HTR-8/SVneo (cell line): ENCODE measurements around the gene DCTN2.
"Not testable (repeated sequence)": the region's sequence is repeated elsewhere in the genome, so short reads cannot be mapped to it uniquely, and the experiment has no call there.

Experiments
- DNase-seq: peaks from one replicate; pipeline ENCODE4 v3.0.0; 2011; ENCODE audit warnings: low spot score, mixed read lengths; ENCODE audit not compliant: insufficient read length
- FAIRE-seq: peaks from 2 replicates; lab custom pipeline; 2011; peaks lifted over from hg19 to GRCh38; lab: Jason Lieb, UNC

Gene DCTN2

DNA sequence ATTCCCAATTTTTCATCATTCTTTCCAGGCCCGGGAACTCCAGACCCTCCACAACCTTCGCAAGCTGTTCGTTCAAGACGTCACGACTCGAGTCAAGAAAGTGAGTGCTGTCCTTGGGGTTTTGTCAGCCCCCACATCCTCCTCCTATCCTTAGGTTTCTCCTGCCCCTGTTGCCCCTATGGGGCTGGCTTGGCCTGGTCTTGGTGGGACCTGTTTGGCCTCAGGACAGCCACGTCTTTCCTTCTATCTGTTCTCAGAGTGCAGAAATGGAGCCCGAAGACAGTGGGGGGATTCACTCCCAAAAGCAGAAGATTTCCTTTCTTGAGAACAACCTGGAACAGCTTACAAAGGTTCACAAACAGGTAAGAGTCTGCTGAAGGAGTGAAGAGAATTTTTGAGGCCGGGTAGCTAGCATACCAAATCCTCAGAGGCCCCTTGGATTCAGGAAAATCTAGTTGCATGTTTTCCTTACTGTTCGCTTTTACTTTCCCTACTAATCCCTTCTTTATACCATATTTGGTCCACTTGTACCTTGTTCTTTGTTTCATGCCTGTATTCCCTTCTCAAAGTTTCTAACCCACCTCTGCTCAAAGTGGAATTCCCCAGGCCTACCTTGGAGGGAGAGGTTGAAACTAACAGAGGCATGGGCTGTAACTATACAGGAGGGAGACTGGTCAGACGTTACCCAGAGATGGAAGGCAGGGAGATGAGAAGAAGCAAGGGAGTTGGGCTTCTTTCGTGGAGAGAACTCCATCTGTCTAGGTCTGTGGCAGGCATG lies 31.2 kb upstream of the DCTN2 start:
- FAIRE-seq (no peak), DNase-seq (no peak)

DNA sequence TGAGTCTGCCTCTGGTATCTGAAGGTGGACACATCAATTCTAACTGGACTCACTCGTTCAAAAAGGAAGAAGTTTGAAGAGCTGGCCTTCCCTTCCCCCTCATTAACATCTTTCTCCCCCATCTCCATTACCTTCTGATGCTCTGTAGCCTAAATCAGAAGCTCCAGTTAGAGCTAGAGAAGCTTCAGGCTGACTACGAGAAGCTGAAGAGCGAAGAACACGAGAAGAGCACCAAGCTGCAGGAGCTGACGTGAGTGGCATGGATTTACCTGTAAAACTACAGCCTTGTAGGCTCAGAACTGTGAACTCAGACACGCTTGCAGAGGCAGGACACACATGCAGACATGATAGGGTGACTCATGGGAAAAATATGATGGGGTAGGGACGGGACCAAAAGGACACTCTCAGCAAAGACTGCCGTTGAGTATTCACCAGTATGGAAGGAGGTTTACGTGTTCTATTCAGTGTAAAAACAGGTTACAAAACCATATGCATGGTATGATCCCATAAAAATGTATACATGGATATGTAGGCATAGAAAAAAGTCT lies 29.7 kb upstream of the DCTN2 start:
- no peak for DNase-seq
- FAIRE-seq, result no peak

DNA sequence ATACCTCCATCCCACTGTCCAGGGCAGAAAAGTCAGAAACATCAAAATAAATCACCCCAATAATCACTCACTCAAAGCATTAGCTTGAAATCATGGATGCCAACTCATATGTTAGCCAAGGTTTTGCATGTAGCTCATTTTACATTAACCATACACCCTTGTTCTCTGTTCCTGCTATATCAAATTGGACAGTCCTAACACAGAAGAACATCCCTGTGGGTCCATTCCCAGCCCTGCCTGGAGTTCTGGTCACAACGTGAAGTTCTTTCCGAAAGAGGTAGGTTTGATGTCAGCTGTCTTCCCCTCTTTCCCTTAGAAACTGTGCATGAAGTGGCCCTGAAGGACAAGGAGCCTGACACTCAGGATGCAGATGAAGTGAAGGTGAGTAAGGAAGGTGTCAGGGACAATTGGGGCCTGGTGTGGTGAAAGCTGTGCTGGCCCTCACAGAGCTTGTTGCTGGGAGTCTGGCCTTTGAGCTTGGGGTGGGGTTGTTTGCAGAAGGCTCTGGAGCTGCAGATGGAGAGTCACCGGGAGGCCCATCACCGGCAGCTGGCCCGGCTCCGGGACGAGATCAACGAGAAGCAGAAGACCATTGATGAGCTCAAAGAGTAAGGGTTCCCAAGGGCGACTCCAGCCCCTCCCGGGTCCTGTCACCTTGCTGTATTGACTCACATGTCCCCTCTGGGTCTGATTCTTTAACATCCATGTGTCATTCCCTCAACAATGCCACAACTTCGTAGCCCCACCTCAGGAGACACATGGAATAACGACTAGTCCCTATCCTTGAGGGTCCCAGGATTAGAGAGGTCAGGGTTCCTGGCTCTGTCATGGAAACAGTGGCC lies 29.0 kb upstream of the DCTN2 start:
- DNase-seq (no peak), FAIRE-seq (no peak)

DNA sequence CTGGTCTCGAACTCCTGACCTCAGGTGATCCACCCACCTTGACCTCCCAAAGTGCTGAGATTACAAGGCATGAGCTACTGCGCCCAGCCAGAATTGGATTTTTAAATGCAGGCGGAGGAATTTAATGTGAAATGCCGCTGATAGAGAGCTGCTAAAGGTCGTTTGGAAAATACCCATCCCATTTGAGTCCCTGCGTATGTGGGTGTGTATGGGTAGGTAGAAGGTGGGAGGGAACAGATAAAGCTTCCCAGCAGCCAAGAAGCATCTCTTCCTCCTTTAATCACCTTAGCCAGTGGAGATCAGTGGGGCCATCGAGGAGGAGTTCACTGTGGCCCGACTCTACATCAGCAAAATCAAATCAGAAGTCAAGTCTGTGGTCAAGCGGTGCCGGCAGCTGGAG lies 27.8 kb upstream of the DCTN2 start:
- FAIRE-seq (no peak), DNase-seq (no peak)

DNA sequence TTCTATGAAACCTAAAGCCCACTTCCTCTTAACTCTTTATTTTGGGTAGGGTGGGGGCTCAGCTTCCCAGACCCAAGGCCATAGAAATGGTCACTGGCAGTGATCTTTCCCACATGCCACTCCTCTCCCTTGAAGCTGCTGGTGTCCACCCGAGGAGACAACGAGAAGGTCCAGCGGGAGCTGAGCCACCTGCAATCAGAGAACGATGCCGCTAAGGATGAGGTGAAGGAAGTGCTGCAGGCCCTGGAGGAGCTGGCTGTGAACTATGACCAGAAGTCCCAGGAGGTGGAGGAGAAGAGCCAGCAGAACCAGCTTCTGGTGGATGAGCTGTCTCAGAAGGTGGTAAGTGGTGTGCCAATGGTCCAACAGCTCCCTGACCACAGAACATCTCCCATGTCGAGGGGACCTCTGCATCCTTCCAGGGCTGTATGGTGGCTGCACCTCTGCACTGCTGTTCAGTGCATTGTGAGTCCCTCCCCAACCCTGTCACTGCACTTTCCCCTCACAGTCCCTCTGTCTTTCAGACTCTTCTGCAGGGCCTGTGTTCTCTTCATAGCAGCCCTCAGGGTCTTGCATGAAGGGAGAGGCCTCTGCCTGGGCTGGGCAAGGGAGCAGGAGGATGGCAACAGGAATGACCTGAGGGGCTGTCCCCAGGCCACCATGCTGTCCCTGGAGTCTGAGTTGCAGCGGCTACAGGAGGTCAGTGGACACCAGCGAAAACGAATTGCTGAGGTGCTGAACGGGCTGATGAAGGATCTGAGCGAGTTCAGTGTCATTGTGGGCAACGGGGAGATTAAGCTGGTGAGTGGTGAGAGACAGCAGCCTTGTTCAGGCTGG lies 25.2 kb upstream of the DCTN2 start:
- no peak for FAIRE-seq
- no peak for DNase-seq

DNA sequence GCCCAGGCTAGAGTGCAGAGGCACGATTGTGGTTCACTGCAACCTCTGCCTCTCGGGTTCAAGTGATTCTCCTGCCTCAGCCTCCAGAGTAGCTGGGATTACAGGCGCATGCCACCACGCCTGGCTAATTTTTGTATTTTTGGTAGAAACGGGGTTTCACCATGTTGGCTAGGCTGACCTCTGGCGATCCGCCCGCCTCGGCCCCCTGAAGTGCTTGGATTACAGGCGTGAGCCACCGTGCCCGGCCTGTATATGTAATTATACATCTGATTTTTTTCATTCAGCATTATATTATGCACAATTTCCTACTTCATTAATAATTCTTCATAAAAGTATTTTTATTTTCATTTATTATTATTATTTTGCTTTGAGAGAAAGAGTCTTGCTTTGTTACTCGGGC lies 23.4 kb upstream of the DCTN2 start:
- not testable (repeated sequence) for FAIRE-seq, DNase-seq

DNA sequence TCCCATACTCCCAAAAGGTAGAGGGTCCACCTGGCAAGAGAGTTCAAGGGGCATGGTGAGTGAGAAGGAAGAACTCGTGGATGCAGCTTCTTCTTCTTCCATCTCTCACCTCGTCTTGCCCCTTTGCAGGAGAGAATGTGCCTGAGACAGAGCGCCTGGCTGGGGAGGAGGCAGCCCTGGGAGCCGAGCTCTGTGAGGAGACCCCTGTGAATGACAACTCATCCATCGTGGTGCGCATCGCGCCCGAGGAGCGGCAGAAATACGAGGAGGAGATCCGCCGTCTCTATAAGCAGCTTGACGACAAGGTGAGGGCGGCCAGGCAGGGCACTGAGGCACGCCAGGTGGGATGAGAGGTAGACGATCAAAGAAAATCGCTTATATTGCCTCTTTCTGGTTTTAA lies 22.9 kb upstream of the DCTN2 start:
- no peak for DNase-seq
- no peak for FAIRE-seq

DNA sequence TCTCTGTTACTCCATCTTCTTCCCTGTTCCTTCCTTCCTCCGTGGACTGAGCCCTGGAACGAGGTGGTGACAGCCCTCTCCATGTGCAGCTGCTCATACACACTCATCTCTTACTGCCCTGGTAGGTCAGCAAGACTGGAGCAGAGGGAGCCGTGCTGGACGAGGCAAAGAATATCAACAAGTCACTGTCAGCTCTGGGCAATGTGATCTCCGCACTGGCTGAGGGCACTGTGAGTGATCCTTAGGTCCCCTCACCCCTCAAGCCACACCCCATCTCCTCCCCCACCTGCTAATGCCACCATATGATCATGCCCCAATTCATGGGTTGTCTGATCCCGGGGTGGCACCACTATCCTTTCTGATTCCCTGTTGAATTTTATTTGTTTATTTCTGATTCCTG lies 21.8 kb upstream of the DCTN2 start:
- DNase-seq (no peak), FAIRE-seq (no peak)

DNA sequence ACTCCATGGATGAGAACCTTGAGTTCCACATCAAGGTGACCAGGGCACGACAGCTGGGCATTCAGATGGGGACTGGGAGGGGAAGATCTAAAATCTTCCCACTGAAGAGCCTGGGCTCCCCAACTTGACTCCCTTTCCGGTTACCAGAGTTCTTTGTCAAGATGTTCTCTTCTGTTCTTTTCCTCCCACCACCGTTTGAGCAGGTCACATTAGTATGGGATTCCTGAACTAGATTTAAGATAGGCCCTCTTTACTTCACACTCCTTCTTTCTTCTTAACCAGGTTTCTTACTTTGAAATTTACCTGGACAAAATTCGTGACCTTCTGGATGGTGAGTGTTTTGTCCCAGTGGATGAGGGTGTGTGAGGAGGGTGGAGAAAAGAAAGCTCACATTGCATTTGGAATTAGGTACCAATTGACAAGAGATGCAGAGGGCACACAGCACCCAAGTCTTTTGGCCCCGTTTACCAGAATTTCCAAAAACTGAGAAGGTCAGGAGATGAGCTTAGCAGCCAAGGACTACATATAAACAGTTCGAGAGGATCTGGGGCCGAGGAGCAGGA lies 17.3 kb upstream of the DCTN2 start:
- DNase-seq, result no peak
- no peak for FAIRE-seq

DNA sequence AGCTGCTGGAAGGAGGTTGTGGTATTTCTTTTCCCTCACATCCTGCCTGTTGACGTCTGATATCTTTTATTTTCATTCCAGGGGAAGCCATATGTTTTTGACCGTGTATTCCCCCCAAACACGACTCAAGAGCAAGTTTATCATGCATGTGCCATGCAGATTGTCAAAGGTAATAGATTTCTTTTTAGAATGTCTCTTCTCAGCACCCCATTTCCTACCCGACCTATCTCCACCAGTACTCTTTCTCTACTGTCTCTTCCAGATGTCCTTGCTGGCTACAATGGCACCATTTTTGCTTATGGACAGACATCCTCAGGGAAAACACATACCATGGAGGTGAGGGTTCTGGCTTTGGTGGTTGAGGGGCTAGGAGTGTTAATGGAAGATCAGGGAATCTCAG lies 16.4 kb upstream of the DCTN2 start:
- FAIRE-seq, result no peak
- no peak for DNase-seq

DNA sequence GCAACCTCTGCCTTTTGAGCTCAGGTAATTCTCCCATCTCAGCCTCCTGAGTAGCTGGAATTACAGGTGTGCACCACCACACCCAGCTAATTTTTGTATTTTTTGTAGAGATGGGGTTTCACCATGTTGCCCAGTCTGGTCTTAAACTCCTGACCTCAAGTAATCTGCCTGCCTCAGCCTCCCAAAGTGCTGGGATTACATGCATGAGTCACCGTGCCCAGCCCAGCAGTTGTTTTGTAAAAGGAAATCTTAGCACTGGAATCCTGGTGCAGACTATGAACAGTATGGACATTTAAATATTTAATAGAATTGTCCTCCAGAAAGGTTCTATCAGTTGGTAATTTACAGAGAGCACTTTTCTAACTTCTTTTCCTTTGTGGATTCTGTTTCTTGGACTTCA lies 14.1 kb upstream of the DCTN2 start:
- not testable (repeated sequence) for FAIRE-seq, DNase-seq

DNA sequence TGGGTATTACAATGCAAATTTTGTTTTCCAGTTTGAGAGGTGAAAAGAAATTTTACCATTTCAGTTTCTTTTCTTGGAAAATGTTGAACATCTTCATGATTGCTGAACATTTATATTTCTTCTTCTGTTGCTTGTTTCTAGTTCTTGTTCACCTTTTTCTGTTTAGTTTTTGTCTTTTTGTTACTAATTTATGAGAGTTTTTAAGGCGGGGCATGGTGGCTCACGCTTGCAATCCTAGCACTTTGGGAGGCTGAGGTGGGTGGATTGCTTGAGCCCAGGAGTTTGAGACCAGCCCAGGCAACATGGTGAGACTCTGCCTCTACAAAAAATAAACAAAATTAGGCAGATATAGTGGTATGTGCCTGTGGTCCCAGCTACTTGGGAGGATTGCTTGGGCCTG lies 13.5 kb upstream of the DCTN2 start:
- FAIRE-seq (no peak), DNase-seq (no peak)

DNA sequence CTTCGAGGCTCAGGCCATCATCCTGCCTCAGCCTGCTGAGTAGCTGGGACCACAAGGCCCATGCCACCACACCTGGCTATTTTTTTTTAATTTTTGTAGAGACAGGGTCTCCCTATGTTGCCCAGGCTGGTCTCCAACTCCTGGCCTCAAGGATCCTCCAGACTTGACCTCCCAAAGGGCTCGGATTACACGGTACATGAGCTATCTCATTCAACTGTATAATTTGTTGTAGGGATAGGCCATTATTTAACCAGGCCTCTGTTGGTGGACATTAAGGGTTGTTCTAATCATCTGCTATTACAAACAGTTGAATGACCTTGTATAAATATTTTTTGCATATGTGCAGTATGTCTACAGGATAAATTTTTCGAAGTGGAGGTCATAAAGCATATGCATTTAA lies 11.9 kb upstream of the DCTN2 start:
- no peak for FAIRE-seq
- DNase-seq, result no peak

DNA sequence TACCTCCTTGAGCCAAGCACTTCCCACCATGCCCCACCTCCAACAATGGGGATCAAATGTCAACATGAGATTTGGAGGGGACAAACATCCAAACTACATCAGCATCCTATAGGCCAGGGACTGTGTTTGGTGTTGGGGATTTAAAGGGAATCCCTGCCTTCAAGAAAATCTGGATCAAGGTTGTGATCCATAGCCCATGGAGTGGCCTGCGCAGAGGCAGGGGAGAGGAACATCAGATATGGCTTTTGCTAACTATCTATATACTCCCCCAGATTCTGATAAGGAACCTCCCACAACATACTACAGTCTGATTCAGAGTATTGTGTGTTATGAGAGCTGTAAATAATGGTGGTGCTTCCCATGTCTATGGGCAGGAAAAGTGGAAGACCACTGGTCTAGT lies 7.9 kb upstream of the DCTN2 start:
- FAIRE-seq, result no peak

DNA sequence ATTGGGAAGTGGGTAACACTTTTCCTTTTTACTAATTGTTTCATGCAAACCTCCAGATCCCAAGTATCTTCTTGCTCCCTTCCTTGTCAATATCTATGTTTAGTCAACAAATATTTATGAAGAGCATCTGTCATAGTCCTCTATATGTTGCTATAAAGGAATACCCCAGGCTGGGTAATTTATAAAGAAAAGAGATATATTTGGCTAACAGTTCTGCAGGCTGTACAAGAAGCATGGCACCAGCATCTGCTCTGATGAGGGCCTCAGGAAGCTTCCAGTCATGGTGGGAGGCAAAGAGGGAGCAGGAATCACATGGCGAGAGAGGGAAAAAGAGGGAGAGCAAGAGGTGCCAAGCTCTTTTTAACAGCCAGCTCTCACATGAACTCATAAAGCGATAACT lies 7.5 kb upstream of the DCTN2 start:
- DNase-seq, result no peak
- FAIRE-seq, result no peak

More for the DNA sequence above, 7.9 kb upstream of the DCTN2 start:
- DNase-seq, result no peak

DNA sequence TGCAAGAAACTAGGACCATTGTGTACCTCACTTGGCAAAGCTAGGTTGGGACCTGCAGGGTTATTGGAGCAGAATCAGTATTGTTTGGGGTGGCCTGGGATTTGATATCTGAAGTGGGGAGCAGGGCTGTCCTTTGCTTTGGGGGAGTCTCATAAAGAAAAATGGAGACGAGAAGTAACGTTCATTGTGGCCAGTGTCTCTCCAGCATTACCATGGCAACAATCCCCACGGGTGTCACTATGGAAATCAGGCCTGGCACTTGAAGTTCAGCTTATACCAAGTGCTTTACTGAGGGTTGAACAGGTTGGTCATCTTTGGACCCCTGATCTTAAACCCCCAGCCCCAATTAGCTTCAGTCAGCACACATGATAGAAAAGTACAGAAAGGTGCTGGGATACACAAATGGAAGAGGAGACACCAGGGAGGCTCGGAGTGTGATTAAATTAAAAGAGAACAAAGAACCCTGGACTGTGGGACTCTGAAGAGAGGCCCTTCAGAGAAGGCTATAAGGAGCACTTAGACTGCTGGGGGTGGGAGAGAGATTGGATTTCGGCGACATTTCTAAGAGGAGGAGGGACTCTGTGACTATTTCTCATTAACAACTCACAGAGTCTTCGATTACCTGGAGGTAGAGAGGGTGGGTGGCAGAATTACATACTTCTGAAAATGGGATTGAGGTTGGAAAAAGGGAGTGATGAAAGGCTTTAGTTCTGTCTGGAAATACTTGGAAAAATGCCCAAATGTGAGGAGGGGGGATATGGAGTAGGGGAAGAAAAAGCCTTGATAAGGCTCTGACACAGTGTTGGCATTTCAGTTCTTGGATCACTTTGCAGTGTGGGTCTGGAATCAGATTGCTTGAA lies 6.6 kb upstream of the DCTN2 start:
- FAIRE-seq (no peak), DNase-seq (no peak)

DNA sequence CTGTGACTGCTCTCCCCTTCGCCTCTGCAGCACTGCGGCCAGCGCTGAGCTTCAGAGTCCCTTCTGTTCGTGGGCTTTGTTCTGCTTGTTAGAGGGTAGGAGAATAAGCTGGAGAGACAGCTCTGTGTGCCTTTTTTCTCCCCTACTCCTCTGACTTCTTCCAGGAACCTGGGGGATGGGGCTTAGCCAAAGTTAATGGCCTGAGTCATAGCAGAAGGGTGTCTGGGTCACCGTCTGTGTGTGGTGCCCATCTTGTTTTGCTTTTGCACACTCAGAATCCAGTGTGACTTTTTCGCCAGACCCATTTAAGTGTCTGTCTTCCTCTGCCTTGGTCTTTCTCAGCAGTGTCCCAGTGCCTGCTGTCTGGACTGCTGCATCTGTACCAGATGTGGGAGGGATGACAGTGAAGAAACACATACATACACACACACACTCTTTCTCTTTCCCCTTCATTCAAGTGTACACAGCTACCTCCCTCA lies 5.9 kb upstream of the DCTN2 start:
- FAIRE-seq (no peak), DNase-seq (no peak)

DNA sequence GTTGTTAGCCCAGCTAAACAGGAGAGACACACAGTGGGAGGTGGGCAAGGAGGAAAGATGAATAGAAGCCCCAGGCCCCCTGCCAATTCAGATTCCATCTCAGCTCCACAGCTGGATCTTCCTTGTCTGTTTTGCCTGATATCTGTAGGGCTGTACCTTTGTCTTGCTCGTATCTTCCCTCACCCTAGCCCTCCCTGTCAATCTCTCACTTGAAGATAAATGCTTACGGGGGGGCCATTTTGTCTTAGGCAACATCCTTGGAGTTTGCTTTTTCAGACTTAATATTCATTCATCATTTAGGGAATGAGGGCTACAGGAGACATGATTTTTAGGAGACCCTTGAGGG lies 5.3 kb upstream of the DCTN2 start:
- FAIRE-seq (no peak), DNase-seq (no peak)

DNA sequence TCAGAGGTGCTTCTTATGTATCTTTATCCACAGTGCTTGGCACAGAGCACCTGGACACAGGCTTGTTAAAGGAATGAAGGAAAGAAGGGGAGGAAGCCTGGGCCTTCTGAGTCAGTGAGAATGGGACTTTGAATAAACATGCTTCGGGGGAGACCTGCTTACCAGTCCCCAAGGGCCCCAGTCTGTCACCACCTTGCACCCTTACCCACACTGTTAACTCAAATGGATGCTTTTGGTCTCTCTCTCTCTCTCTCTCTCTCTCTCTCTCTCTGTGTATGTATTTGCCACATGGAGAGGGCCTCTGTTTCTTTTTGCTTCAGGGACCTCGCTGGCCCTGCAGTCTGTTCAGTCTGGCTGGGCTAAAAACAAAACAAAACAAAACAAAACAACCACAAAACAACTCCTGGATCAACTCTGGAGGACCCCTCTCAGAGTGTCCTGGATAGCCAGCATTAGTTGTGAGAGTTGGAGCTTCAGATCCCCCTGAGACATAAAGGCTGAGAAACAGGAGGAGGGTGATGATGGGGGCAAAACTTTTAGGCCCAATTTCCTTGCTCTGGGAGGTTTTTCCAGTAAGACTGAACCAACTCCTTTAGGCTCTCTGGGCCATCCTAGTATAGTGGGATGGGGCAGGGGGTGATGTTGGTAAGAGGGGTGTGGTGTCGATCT lies 4.8 kb upstream of the DCTN2 start:
- DNase-seq (no peak), FAIRE-seq (no peak)
